ENCODE results near the gene MAP3K5. TPM values are rescaled to one million over a fixed set of nuclear protein-coding genes. Genes with fewer than 3 reads are reported as not detected.

MAP3K5 gene
- total and polyA plus RNA-seq, 2 donors (not counting 3 experiments of a cell fraction or from before 2014, with no cell fraction given): 1.5 to 7.0 TPM

- POLR2A ChIA-PET: no interaction called here
- TF ChIP-seq FOS (IDR thresholded peaks at IDR 0.05; ENCODE audit: borderline replicate concordance, insufficient read depth, low read length) (no peak), JUN (IDR thresholded peaks at IDR 0.05; ENCODE audit: borderline replicate concordance, insufficient read depth, insufficient read length, low read depth) (no peak), MYC (IDR thresholded peaks at IDR 0.05; ENCODE audit: low read depth, low read length) (no peak), MAX (IDR thresholded peaks at IDR 0.05; ENCODE audit: insufficient read depth, insufficient read length) (no peak), GATA2 (IDR thresholded peaks at IDR 0.05; ENCODE audit: insufficient read depth, insufficient read length, low read depth, low read length) (no peak), POLR2A (IDR thresholded peaks at IDR 0.05; ENCODE audit: low read depth, low read length) (no peak), EZH2 (IDR thresholded peaks at IDR 0.05; ENCODE audit: borderline replicate concordance, low read depth, low read length, severe bottlenecking) (no peak), POLR2AphosphoS5 (IDR thresholded peaks at IDR 0.05; ENCODE audit: insufficient read depth, low read depth, low read length) (no peak), CTCF (IDR thresholded peaks at IDR 0.05; ENCODE audit: extremely low read depth in 1 of 2, insufficient read depth in 1 of 2, low read depth in 1 of 2, low read length in 2 of 2) (no peak)
- no peak for FAIRE-seq
- Histone ChIP-seq H3K79me2 (ENCODE audit: control insufficient read depth, insufficient read depth, low read length) (no peaks in the 10 kb centered on the region), H3K36me3 (ENCODE audit: control insufficient read depth in 2 of 2, extremely low read depth in 1 of 2, insufficient read depth in 2 of 2, low read length in 2 of 2) (no peaks in the 10 kb centered on the region), H3K9me1 (replicated peaks; ENCODE audit: control insufficient read depth, extremely low read depth, insufficient read depth, low read length) (no peaks in the 10 kb centered on the region), H3K4me2 (ENCODE audit: insufficient read depth, low read length) (no peak overlapping the region), H3K4me3 (replicated peaks in 1 of 3; ENCODE audit: insufficient read depth in 1 of 3, low read depth in 1 of 3, low read length in 3 of 3) (no peak overlapping the region), H4K20me1 (replicated peaks; ENCODE audit: control insufficient read depth, extremely low read depth, insufficient read depth, low read length) (no peaks in the 10 kb centered on the region), H2AFZ (ENCODE audit: low read depth, low read length) (no peak overlapping the region), H3K27ac (ENCODE audit: insufficient read depth, low read depth, low read length) (no peak overlapping the region), H3K4me1 (ENCODE audit: control insufficient read depth, extremely low read depth, insufficient read depth, low read length) (no peaks in the 10 kb centered on the region), H3K27me3 (ENCODE audit: control insufficient read depth in 2 of 2, insufficient read depth in 2 of 2, low read length in 2 of 2) (no peaks in the 10 kb centered on the region), H3K9ac (replicated peaks; ENCODE audit: extremely low read depth, insufficient read depth, low read length) (no peak overlapping the region), H3K9me3 (replicated peaks; ENCODE audit: control insufficient read depth, insufficient read depth, low read length) (no peaks in the 10 kb centered on the region)
- no TSS peak for BruUV-seq (replicated peaks)
- dilution Hi-C loops (cut with MboI; ENCODE audit: extremely low pct_ligation_motif_present, low sequenced_read_pairs): no loop called here
- DNase-seq (ENCODE audit: low read depth, low spot score): no peak
- intact Hi-C loops (cut with micrococcal nuclease): no loop called here
- CTCF ChIA-PET: no interaction called here
These were observed 40.3 kb downstream of the MAP3K5 start for GRCh38 chr6:136751991-136752390.

Measured in endothelial cell of umbilical vein (primary cell).